ENCODE data around the gene ZNF428. TPM values are rescaled to one million over a fixed set of nuclear protein-coding genes. Genes with fewer than 3 reads are reported as not detected.
"Not testable (repeated sequence)": the region's sequence is repeated elsewhere in the genome, so short reads cannot be mapped to it uniquely, and the experiment has no call there.

The ZNF428 gene
- total and polyA plus RNA-seq, 2 experiments from 2014 or later = 21.1 to 23.9 TPM

GRCh38 chr19:43650276-43650675, 30.8 kb upstream of the ZNF428 start:
- H3K79me2 ChIP-seq (replicated peaks; ENCODE audit: insufficient read depth); DNase-seq (ENCODE audit: low spot score); H3K27ac Mint-ChIP-seq; H3K4me1 Mint-ChIP-seq; H3K9me2 ChIP-seq (ENCODE audit: insufficient read depth); H3K4me2 ChIP-seq; ATAC-seq; H3K4me3 ChIP-seq; H3K27me3 Mint-ChIP-seq (ENCODE audit: insufficient read depth, low read depth, poor library complexity); H4K20me1 ChIP-seq (replicated peaks; ENCODE audit: insufficient read depth); H3K27me3 ChIP-seq (ENCODE audit: insufficient read depth); H3K4me3 Mint-ChIP-seq; H3F3A ChIP-seq (replicated peaks; ENCODE audit: low read depth); H3K4me1 ChIP-seq (ENCODE audit: insufficient read depth); H3K36me3 ChIP-seq (ENCODE audit: insufficient read depth); H3K27ac ChIP-seq (ENCODE audit: low read depth); H2AFZ ChIP-seq: not testable (repeated sequence)
- Mint-ChIP-seq H3K36me3 (ENCODE audit: low read depth) (peaks cover 69% of the 10 kb centered on the region), H3K9me3 (peaks cover 22% of the 10 kb centered on the region)

GRCh38 chr19:43649514-43649913, 30.1 kb upstream of the ZNF428 start:
- H3K36me3 ChIP-seq (ENCODE audit: insufficient read depth) = no peaks in the 10 kb centered on the region; the same call in none of the 2 replicates
- Mint-ChIP-seq H3K9me3 (peaks cover 22% of the 10 kb centered on the region), H3K36me3 (ENCODE audit: low read depth) (peaks cover 65% of the 10 kb centered on the region), H3K4me3 (no peak overlapping the region), H3K27me3 (ENCODE audit: insufficient read depth, low read depth, poor library complexity) (peaks cover 8% of the 10 kb centered on the region), H3K4me1 (no peaks in the 10 kb centered on the region), H3K27ac (no peak overlapping the region)
- H3K27ac ChIP-seq (ENCODE audit: low read depth) = no peak overlapping the region
- DNase-seq (ENCODE audit: low spot score) (no peak), ATAC-seq (no peak)
- no peak overlapping the region for H2AFZ ChIP-seq
- no peaks in the 10 kb centered on the region; the same call in 1 of the 2 replicates for H4K20me1 ChIP-seq (replicated peaks; ENCODE audit: insufficient read depth)
- H3K4me3 ChIP-seq = no peak overlapping the region
- no peaks in the 10 kb centered on the region; the same call in 1 of the 2 replicates for H3K4me1 ChIP-seq (ENCODE audit: insufficient read depth)
- H3K9me2 ChIP-seq (ENCODE audit: insufficient read depth) = no peaks in the 10 kb centered on the region
- H3K79me2 ChIP-seq (replicated peaks; ENCODE audit: insufficient read depth) = no peaks in the 10 kb centered on the region
- H3K4me2 ChIP-seq = no peak overlapping the region
- no peaks in the 10 kb centered on the region for H3K27me3 ChIP-seq (ENCODE audit: insufficient read depth)
- H3F3A ChIP-seq (replicated peaks; ENCODE audit: low read depth) = 0 out of 2 replicates have a peak, but pooled peaks cover 2% of the 10 kb centered on the region
- TF ChIP-seq NANOG (IDR thresholded peaks at IDR 0.05; ENCODE audit: borderline replicate concordance) (no peak), ZNF114 (CRISPR knock-in tag; IDR thresholded peaks at IDR 0.05) (no peak), ZNF331 (CRISPR knock-in tag; IDR thresholded peaks at IDR 0.05; ENCODE audit: low read depth) (no peak), EZH2phosphoT487 (IDR thresholded peaks at IDR 0.05; ENCODE audit: unreplicated experiment) (no peak), EZH2 (IDR thresholded peaks at IDR 0.05; ENCODE audit: low read depth, unreplicated experiment) (no peak), JUNB (IDR thresholded peaks at IDR 0.05; ENCODE audit: unreplicated experiment) (no peak), CREB1 (CRISPR knock-in tag; IDR thresholded peaks at IDR 0.05; ENCODE audit: low read depth) (no peak), REST (IDR thresholded peaks at IDR 0.05; ENCODE audit: unreplicated experiment) (no peak), ZNF462 (CRISPR knock-in tag; IDR thresholded peaks at IDR 0.05) (no peak)
